GM03348 (cell line): Measurements from ENCODE around the gene SLC34A3.

Source experiments
- DNase-seq: peaks from one replicate; pipeline ENCODE4 v3.0.0; 2012; ENCODE audit warnings: low spot score

Gene SLC34A3

DNA sequence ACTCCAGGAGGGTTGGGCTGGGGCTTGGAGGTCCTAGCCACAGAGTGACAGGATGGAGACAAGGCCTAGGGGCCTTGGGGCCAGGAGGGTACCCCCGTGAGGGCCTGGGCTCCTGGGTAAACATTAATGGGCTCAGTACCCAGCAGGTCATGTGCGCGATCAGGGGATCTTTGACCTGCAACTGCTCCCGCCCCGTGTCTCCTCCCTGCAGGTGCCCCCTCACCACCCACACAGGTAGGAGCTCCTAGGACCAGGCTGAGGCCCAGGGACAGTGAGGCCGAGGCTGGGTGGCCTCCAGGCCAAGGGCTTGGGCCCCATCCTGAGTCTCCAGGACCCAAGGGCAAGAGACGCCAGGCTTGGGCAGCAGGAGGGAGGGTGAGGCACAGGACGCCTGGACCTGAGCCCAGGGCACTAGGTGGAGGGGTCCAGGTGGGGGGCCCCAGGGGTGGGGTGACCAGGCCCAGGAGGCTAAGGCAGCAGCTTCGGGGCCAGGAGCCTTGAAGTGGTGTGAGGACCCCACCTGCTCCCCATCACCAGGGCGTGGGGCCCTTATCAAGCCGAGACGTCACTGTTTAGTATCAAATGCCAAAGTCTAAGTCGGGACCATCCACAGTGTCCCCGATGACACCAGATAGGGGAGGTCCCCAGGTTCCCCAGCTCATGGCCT is at the start of gene SLC34A3:
Gene SLC34A3, plus strand, starts transcription at position 197 of the 667 bp plus-strand sequence. CDS start 802 bp downstream, outside the sequence.
- DNase-seq = no peak

DNA sequence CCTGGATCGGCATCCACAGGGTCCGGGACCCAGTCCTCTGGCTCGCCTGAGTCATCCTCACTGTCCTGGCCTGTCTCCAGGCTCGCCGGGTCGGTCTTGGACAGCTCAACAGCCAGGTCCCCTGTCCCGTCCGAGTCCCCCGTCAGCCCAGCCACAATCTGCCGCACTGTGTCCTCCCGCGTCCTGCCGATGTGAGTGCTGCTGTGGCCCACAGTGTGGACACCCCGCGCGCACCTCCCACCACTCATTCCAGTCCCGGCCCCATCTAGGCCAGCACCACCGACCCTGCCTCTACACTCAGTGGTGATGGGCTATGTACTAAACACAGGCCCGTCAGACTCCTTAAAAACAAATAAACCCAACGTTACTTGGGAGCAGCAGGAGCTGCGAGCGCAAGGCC is 49.0 kb upstream of the SLC34A3 start:
- no peak for DNase-seq

DNA sequence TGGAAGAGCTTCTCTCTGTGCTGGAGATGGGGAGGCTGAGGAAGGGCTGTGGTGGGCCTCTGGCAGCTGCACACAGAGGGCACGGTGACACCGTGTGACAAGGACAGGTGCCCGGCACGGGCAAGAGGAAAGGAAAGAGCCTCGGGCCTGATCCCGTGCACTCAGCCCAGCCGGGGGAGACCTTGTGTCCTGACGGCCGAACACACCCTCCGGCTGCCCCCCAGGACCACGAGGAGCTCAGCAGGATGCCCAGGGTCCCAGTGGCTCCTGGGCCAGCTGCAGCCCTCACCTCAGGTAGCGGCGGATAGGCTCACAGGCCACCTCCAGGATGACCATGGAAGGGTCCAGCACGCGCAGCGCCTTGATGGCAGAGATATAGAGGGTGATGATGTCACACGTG is 47.9 kb upstream of the SLC34A3 start:
- DNase-seq = no peak

DNA sequence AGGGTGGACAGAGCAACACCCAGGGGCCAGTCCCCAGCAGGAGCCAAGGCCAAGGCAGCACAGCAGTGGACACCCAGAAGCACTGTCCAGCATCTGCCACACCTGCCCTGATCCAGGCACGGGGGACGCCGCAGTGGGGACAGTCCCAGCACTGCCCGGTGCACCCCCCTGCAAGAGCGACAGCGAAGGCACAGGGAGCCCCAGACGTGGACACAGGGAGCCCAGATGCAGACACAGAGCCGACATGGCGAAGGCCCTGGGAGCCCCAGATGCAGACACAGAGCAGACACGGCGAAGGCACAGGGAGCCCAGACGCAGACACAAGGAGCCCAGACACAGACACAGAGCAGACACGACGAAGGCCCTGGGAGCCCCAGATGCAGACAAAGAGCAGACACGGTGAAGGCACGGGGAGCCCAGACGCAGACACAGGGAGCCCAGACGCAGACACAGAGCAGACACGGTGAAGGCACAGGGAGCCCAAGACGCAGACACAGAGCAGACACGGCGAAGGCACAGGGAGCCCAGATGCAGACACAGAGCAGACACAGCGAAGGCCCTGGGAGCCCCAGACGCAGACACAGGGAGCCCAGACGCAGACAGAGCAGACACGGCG is 46.6 kb upstream of the SLC34A3 start:
- no peak for DNase-seq

DNA sequence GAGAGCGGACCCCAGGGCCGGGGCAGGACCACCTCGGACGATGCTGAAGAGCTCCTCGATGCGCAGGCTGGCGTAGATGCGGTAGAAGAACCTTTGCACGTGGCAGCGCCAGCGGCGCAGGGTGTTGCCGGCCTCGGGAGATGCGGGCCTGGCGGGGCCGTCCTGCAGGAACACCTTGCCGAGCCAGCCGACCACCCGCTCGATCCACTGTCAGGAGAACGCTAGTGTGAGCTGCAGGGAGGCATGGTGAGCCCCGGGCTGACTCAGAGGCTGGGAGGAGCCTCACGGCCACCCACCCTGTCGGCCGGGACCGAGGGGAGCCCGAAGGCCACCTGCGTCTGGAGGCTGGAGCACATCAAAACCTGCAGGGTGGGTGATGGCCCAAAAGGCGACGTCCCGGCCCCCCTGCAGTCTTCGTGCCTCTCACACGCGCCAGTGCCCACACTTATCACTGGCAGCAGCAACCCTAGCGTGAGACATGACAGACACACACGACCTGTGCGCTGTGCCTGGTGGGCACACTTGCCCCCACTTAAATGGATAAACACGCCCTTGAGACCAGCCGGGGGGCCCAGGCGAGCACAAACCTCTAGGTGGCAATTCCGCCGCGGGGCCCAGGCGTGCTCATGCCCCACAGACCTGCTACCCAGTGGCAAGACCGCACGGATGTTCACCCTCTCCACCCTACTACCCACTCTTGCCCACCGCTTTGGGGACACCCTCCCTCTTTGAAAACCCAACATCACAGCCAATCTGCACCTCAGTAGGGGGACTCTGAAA is 45.6 kb upstream of the SLC34A3 start:
- no peak for DNase-seq

DNA sequence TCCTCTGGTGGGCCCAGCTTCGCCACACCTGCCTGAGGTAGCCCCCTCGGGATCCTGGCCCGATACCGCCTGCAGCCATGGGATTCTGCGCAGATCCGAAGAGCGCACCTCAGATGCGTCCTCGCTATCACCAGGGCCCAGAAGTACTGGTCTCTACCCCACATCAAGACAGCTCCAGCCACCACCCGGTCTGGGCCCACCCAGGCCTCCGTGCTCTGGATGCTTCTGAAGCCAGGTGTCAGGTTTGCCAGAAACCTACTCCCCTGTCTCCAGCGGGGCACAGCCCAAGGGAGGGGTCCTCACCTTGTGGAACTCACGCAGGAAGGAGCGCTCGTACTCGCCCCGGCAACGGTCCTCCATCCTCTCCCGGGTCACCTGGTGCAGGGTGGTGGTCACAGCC is 44.8 kb upstream of the SLC34A3 start:
- DNase-seq = no peak

DNA sequence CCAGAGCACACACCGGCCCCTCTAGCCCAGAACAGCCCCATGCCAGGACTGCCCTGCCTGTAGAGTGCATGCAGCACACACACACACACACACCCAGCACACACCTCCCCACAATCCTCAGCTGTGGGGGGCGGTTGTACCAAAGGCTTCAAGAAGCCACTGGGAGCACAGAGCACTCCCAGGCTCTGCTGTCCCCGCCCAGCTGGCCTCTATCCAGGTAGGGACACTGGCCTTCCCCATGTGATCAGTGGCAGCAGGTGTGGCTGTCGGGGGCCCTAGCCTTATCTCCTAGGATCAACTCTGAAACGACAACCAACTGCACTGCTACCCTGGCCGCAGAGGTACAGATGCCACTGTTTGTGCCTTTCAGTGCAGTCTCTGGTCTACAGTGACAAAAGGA is 44.3 kb upstream of the SLC34A3 start:
- no peak for DNase-seq

DNA sequence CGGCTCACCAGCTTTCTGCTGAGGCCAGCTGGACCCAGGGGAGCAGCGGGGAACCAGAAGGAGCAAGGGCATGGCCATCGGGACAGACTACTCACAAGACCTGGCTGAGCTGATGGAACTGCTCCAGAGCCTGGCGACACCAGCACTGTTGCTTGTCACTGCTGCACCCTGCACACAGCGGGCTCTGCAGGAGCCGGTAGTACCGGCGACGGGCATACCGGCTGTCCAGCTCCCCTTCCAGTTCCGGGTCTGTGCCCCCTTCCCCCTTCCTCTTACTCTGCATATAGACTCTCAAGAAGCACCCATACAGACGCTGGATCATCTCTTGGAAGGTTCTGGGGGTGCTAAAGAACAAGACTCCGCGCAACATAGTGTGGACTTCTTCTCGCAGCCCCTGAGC is 43.3 kb upstream of the SLC34A3 start:
- no peak for DNase-seq

DNA sequence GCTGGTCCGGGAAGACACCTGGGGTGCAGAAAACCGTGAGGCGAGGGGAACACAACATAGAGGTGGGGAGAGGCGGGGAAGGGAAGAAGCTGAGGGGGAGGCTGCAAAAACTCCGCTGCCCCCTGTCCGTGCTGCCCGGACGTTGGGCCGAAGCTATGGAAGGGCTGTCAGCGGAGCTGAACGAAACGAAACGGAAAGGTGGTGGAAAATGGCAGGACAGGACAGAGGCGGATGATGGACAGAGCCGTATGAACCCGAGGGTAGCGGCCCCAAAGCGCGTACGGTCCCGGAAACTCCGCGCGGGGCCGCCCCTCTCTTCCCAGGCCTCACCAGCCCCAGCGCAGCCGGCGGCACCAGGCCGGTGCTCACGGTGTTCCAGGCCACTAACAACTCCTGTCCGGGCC is 42.6 kb upstream of the SLC34A3 start:
- DNase-seq = no peak

DNA sequence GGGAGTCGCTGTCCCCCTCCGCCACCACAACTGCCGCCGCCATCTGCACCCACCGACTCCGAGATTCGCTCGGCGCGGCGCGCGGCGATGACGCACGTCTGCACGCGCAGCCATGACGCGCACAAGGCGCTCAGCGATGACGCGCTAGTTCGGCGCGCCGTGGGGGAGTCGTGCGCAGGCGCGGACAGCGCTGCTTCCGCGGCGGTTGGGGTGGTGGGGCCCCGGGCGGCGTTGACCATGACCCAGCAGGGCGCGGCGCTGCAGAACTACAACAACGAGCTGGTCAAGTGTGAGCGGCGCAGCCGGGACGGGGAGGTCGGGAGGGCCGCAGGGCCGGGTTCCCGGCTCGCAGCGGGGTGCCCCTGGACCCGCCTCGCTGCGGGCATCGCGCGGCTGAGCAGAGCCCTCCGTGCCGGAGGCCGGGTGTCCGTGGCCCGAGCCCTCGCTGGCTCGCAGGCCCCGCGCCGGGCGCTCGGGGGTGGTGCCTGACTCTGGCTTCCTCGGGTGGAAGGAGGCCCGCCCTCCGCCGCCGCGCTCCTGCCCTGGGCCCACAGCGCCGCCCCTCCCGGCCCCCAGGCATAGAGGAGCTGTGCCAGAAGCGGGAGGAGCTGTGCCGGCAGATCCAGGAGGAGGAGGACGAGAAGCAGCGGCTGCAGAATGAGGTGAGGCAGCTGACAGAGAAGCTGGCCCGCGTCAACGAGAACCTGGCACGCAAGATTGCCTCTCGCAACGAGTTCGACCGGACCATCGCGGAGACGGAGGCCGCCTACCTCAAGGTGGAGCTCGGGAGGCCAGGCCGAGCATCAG is 42.0 kb upstream of the SLC34A3 start, which contains the start of the genes ANAPC2 and SSNA1:
Gene ANAPC2, minus strand, starts transcription at position 71 of the 807 bp plus-strand sequence. Its CDS starts 28 bp downstream, at position 43.
Gene SSNA1, plus strand, starts transcription at position 187 of the 807 bp plus-strand sequence. Its CDS starts 51 bp downstream, at position 238.
- peak; percentile 99 for DNase-seq

DNA sequence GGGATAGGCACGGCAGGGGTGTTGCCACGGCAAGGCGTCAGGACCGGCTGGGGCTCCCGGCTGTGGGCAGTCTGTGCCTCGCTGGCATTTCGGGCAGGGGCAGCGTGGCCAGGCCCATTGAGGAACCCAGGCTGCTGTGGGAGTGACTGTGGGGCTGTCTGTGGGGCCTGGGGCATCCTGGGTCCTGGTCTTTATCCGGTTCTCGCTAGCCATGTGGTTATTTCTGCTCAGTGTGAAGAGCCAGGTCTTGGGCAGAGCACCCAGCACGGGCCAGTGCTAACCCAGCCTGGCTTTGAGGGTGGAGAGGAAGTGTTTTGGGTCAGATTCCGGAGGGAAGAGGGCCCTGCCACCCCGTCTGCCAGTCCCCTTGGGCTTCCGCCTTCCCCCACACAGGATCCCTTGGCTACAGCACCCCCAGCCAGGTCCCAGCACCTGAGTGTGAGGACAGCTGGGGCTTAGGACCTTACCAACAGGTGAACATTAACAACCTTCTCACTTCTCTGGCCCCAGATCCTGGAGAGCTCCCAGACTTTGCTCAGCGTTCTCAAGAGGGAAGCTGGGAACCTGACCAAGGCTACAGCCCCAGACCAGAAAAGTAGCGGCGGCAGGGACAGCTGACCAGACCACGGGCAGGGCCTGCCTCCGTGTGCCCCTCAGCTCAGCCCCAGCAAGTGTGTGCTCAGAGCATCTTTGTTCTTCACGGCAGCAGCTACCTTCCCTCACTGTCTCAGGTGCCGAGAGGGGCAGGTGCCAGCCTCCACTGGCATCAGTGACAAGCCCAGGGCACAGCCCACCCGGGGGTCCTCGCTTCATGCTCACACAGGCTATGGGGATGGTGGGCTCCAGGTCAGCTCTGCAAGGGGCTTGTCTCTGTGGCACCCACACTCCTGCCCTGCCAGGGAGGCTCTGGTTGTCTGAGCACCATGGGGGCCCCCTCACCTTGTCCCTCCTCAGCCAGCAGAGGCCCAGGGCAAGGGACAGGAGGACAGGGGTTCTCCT is 41.1 kb upstream of the SLC34A3 start:
- no peak for DNase-seq

DNA sequence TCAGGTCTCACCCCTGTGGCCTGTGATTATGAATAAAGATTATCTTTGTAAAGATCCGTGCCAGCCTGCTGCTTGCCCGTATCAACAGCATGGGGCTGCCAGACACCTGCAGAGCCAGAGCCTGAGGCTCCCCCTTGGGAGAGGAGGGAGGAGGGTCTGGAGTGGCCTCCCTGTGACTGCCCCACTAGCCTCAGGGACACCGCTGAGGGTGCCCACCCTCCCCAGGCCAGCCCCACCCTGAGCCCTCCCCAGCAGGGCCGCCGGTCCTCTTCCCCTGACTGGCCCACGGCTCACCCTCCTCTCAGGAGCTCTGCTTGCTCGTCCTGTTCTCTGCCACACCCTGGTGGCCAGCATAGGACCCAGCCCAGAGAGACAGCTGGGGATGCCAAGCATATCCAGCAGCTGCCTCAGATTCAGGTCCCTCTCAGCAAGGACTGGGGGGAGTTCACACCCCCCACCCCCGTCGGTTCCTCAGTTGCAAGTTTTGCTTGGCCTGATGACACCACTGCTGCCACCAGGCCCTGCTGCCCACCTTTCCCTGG is 40.3 kb upstream of the SLC34A3 start:
- DNase-seq = no peak

DNA sequence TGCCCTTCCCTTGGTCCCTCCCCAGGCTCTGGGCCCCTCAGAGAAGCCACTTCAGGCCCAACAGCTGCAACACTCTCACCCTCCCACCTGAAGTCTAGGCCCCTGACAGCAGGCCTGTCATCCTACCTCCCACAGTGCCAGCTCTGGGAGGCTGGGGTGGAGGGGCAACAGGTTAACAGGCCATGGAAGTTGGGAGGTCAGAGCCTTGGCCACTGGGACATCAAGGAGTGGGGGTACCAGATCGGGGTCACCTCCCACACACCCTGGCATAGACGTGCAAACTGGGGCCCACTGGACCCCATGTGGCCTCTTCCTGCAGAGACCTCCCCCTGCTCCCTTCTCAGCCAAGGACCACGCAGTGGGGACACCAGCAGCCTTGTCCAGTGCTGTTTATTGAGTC is 39.5 kb upstream of the SLC34A3 start:
- DNase-seq = no peak

DNA sequence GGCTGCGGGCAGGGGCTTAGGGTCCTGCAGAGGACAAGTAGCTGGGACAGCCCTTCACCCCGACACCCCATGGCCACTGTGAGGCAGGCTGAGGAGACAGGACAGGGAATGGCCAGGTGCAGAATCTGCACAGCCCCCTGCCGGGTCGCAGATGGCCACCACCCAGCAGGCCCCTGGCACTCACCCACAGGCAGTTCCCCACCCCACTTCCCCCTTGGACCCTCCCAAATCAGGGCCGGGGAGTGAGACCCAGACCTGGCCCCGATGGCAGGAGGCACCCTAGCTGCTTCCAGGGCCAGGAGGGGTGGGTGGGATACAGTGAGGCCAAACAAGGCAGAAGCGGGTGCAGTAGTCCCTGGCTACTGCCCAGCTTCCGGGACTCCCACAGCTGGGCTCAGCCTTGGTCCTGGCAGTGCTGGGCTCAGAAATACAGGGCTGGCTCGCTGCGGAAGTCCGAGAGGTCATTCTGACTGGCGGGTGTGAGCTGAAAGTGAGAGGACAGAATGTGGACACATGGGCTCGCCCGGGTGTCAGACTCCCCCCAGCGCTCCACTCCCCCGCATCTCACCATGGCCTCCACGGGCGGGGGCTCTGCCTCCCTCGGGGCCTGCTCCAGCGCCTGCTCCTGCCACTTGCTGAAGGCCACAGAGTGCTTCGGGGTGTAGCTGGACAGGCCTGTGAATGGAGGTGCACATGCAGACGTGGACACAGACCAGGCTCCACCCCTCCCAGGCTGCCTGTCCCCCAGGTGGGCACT is 38.8 kb upstream of the SLC34A3 start:
- no peak for DNase-seq

DNA sequence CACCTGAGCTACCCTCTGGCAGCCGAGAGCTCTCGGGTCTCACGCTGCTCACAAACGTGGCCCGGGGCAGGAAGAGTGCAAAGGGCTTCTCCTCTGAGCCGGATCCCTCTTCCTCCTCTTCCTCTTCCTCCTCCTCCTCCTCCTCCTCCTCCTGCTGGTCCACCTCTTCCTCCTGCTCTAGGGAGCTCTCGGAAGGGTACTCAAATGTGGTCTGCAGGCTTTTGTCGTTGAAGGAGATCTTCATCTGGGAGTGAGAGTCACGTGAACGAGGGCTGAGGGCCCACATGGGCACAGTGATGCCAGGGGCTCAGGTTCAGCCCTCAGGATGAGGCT is 38.3 kb upstream of the SLC34A3 start:
- DNase-seq = no peak

DNA sequence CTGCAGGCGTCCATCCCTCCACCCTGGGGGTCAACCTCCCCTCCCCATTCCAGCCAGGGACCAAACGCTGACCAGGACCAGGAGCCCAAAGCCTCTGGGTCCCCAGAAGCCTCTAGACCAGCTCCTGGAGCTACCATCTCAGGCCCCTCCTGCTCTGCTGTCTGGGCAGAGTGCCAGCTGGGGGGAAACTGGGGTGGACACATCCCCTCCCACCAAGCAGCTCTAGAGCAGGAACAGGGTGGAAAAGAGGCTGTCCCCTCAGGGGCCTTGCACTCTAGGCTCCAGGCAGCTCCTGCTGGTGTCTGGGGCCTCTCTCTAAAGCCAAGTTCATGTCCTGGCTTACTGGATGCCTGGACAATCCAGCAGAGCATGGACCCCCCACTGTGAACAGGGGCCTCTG is 37.8 kb upstream of the SLC34A3 start:
- no peak for DNase-seq

DNA sequence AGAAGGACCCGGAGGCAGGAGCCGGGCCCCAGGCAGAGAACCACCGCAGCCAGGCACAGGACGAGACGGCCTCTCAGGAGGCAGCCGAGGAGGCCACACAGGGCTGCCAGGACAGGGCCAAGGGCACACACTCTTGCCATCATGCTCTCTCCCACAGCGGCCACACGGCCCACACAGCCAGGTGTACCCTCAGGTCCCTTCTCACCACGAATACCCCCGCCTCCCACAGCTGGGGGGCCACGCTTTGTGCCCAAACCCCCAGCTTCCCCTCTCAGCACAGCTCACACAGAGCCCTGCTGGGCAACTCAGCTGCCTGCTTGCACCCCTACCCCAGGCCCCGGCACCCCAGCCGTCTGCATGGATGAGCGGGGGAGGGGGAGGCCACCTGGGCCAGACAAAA is 36.9 kb upstream of the SLC34A3 start:
- DNase-seq = no peak

DNA sequence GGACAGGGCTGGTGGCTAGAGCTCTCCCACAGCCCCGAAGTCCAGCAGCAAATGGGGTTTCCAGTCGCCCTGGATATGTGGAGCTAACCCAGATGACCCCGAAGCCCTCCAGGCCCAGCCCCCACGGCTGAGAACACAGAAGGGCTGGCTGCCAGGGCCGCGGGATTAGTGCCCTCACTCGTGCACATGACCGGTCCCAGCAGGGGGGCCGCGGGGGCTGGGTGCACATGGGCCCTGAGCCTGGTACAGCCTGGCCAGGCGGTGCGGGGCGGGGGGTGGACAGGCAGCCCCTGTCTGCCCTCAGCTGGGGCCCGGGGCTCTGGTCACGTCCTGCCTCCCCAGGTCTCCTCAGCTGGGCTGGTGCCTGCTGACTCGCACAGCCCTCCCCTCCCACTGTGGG is 36.3 kb upstream of the SLC34A3 start:
- no peak for DNase-seq

DNA sequence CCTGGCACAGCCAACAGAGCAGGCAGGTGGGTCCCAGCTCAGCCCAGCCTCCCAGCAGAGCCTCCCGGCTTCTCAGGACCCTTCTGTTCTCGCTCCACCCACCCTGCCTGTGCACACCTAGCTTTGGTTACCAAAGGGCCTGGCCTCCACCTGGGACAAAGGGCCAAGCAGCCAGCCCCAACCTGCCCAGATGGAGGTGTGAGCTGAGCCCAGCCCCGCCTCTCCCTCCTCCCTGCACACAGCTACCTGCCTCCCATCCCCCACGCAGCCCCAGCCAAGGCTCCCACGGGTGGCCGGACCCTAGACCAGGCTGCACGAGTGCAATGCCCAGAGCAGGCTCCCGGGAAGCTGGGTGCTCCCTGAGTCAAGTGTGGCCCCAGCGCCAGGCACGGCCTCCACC is 35.8 kb upstream of the SLC34A3 start:
- DNase-seq = no peak
